Mesothelial cell of epicardium (in vitro differentiated cells): ENCODE results near the gene VWC2L. TPM values are rescaled to one million over a fixed set of nuclear protein-coding genes. Genes with fewer than 3 reads are reported as not detected.

Experiments used
- DNase-seq, 2 experiments: peaks; one replicate each; pipeline ENCODE4 v3.0.0; 2021; ENCODE audit warnings: low spot score in 2 of 2; ENCODE audit not compliant: unreplicated experiment in 2 of 2
- H3K27ac Mint-ChIP-seq: 2 replicates; pipeline ENCODE4 v1.8.0; 2021; ENCODE audit warnings: mixed read lengths
- H3K27me3 Mint-ChIP-seq: 2 replicates; pipeline ENCODE4 v1.8.0; 2021; ENCODE audit warnings: low read depth, mixed read lengths
- H3K36me3 Mint-ChIP-seq: 2 replicates; pipeline ENCODE4 v1.8.0; 2021; ENCODE audit warnings: mixed read lengths
- H3K4me1 Mint-ChIP-seq: 2 replicates; pipeline ENCODE4 v1.8.0; 2021; ENCODE audit warnings: mixed read lengths
- H3K4me3 Mint-ChIP-seq: 2 replicates; pipeline ENCODE4 v1.8.0; 2021; ENCODE audit warnings: mild to moderate bottlenecking, moderate library complexity, mixed read lengths
- H3K9me3 Mint-ChIP-seq: 2 replicates; pipeline ENCODE4 v1.8.0; 2021; ENCODE audit warnings: mixed read lengths
- CTCF ChIP-seq: fragments of 200-600 bp; sonication (generic); IDR thresholded peaks from one replicate; pipeline ENCODE4 v1.5.0; 2021; ENCODE audit warnings: antibody characterized with exemption; ENCODE audit not compliant: unreplicated experiment
- total RNA-seq: library from RNA; stranded (reverse); gene quantifications from 3 replicates; pipeline ENCODE4 v1.2.1, GENCODE V29; 2021

The VWC2L gene
- total RNA-seq, 1 donor from 2014 or later, result not detected

GRCh38 chr2:214471382-214471781 lies 60.5 kb downstream of the VWC2L start:
- H3K4me1 Mint-ChIP-seq, result no peaks in the 10 kb centered on the region
- H3K27ac Mint-ChIP-seq, result no peak overlapping the region
- no peak for TF ChIP-seq CTCF
- no peaks in the 10 kb centered on the region for H3K36me3 Mint-ChIP-seq
- DNase-seq, result no peak
- H3K27me3 Mint-ChIP-seq, result no peaks in the 10 kb centered on the region
- no peak overlapping the region for H3K4me3 Mint-ChIP-seq
- H3K9me3 Mint-ChIP-seq, result no peaks in the 10 kb centered on the region

DNA sequence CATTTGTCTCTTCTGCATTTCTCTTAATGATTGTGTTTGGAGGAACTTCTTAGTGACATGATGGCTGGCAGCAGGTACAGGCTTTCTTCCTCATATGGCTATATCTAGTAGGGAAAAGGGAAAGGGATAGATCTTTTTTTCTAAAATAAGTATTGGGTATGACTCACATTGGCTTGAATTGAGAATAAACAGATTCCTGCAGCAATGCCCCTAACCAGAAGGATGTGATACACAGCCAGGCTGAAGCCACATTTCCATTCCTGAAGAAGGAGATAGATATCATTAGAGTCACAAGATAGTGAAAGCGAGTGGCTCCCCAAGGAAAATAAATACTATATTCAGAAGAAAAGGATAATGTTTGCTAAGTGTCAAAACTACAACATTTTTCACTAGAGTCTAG lies 61.1 kb downstream of the VWC2L start:
- no peak for TF ChIP-seq CTCF
- H3K4me3 Mint-ChIP-seq, result no peak overlapping the region

GRCh38 chr2:214477305-214477704 lies 66.5 kb downstream of the VWC2L start:
- TF ChIP-seq CTCF, result no peak
- no peaks in the 10 kb centered on the region for H3K4me1 Mint-ChIP-seq
- no peaks in the 10 kb centered on the region for H3K27me3 Mint-ChIP-seq
- no peak for DNase-seq
- H3K4me3 Mint-ChIP-seq, result no peak overlapping the region
- no peak overlapping the region for H3K27ac Mint-ChIP-seq
- no peaks in the 10 kb centered on the region for H3K9me3 Mint-ChIP-seq
- no peaks in the 10 kb centered on the region for H3K36me3 Mint-ChIP-seq

More for the DNA sequence above, 61.1 kb downstream of the VWC2L start:
- no peaks in the 10 kb centered on the region for H3K27me3 Mint-ChIP-seq
- DNase-seq, result no peak
- no peaks in the 10 kb centered on the region for H3K36me3 Mint-ChIP-seq
- no peak overlapping the region for H3K27ac Mint-ChIP-seq
- H3K9me3 Mint-ChIP-seq, result no peaks in the 10 kb centered on the region
- no peaks in the 10 kb centered on the region for H3K4me1 Mint-ChIP-seq

DNA sequence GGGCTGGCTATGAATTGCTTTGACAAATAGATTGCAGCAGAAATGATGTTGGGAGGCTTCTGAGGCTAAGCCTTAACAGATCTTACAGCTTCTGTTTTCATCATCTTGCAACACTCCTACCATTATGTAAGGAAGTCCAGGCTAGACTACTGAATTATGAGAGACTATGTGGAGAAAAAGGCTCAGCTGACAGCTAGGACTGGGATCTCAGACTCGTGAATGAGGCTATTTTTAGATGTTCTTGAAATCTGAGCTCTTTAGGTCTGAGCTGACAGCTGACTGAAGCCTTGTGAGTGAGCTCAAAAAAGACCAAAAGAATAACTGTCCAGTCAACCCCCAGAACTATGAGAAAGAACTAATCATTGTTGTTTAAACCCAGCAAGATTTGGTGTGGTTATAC lies 70.3 kb downstream of the VWC2L start:
- Mint-ChIP-seq H3K36me3 (no peaks in the 10 kb centered on the region), H3K4me1 (no peaks in the 10 kb centered on the region), H3K4me3 (no peak overlapping the region), H3K9me3 (no peaks in the 10 kb centered on the region), H3K27ac (no peak overlapping the region), H3K27me3 (no peaks in the 10 kb centered on the region)
- DNase-seq, result no peak
- TF ChIP-seq CTCF, result no peak

- no peak for DNase-seq
- Mint-ChIP-seq H3K9me3 (no peaks in the 10 kb centered on the region), H3K4me3 (no peak overlapping the region), H3K27ac (no peak overlapping the region), H3K36me3 (no peaks in the 10 kb centered on the region), H3K27me3 (no peaks in the 10 kb centered on the region), H3K4me1 (no peaks in the 10 kb centered on the region)
- TF ChIP-seq CTCF, result no peak
These were observed 71.9 kb downstream of the VWC2L start for GRCh38 chr2:214482728-214483127.

GRCh38 chr2:214484239-214484638 lies 73.4 kb downstream of the VWC2L start:
- Mint-ChIP-seq H3K36me3 (no peaks in the 10 kb centered on the region), H3K27ac (no peak overlapping the region), H3K27me3 (no peaks in the 10 kb centered on the region), H3K4me3 (no peak overlapping the region), H3K4me1 (no peaks in the 10 kb centered on the region), H3K9me3 (no peaks in the 10 kb centered on the region)
- no peak for DNase-seq
- no peak for TF ChIP-seq CTCF
